OCI-M2 (cell line): ENCODE measurements around the gene AKNA.
"Not testable (repeated sequence)": the region's sequence is repeated elsewhere in the genome, so short reads cannot be mapped to it uniquely, and the experiment has no call there.

Source experiments
- DNase-seq: peaks from one replicate; lab custom pipeline; 2025; ENCODE audit not compliant: unreplicated experiment; lab: John Stamatoyannopoulos, UW

Gene AKNA

DNA sequence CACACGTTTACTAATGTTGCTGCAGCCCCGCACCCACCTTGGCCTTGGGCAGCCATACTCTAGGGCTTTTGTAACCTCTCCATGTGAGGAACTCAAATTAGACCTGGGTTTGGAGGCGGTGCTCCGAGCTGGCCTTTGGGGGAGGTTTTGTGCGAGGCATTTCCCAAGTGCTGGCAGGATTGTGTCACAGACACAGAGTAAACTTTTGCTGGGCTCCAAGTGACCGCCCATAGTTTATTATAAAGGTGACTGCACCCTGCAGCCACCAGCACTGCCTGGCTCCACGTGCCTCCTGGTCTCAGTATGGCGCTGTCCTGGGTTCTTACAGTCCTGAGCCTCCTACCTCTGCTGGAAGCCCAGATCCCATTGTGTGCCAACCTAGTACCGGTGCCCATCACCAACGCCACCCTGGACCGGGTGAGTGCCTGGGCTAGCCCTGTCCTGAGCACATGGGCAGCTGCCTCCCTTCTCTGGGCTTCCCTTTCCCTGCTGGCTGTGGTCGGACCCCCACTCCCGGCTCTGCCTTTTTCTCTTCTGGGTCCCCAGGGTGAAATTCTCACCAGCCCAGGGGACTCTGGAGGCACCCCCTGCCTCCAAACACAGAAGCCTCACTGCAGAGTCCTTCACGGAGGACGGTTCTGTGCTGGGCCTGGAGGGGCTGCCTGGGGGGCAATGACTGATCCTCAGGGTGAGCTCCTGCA lies 64.8 kb downstream of the AKNA start, which contains the start of gene ORM1:
Gene ORM1, plus strand, starts transcription at position 268 of the 701 bp plus-strand sequence. Its CDS starts 36 bp downstream, at position 304.
- not testable (repeated sequence) for DNase-seq

DNA sequence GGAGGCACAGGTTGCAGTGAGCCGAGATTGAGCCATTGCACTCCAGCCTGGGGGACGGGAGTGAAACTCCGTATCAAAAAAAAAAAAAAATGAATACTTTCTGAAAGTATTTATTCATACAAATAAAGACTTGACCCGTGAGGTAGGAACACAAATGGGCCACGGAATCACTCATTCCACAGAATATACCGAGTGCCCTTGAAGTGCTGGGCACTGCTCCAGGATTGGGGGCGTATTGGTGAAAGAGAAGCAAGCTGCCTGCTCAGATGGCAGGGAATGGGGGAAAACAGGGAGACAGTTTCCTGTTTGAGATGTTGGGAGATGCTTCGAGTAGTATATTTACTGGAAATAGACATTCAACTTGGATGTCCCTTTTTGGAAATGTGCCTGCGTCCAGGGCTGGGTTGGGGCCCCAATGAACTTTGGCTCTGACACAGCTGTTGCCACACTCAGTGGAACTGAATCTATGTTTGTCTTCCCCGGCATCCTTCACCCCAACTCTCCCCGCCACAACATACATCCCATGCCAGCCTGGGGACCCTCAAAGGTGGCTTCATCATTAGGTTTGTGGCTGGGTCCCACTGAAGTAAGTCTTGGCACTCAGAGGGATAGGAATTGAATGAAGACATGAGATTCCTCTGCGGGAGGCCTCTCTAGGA lies 65.5 kb downstream of the AKNA start:
- not testable (repeated sequence) for DNase-seq

DNA sequence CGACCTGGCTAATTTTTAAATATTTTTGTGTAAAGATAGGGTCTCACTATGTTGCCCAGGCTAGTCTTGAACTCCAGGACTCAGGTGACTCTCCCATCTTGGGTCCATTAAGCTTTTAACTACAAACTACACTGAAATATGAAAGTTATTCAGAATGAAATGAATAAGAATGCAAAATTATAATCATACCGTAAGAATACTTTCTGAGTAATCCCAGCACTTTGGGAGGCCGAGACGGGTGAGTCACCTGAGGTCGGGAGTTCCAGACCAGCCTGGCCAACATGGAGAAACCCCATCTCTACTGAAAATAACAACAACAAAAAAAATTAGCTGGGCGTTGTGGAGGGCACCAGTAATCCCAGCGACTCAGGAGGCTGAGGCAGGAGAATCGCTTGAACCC lies 66.0 kb downstream of the AKNA start:
- no peak for DNase-seq

DNA sequence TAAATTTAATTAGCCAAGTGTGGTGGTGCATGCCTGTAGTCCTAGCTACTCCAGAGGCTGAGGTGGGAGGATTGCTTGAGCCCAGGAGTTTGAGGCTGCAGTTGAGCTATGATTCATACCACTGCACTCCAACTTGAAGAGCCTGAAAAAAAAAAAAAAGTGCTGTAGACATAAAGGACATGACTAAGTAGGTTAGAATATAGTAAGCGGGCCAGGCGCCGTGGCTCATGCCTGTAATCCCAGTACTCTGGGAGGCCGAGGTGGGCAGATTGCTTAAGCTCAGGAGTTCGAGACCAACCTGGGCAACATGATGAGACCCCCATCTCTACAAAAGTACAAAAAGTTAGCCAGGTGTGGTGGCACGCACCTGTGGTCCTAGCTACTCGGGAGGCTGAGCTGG lies 67.1 kb downstream of the AKNA start:
- not testable (repeated sequence) for DNase-seq

DNA sequence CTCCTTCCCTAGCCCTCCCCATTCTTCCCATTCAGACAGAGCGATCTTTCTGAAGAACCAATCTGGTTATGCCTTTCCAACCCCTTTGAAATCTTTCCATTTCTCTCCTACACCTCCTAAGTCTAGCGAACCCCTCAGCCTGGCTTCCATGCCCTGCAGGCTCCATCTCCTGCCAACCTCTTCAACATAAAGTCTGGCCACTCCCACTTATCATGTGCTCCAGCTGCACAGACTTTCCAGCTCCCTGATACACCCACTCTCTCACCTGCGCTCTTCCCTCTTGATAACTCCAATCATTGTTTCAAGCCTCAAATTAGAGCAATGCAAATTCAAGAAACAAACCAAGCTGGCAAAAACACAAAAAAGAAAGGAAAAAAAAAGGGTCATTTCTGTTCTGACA lies 68.6 kb downstream of the AKNA start:
- DNase-seq: no peak

DNA sequence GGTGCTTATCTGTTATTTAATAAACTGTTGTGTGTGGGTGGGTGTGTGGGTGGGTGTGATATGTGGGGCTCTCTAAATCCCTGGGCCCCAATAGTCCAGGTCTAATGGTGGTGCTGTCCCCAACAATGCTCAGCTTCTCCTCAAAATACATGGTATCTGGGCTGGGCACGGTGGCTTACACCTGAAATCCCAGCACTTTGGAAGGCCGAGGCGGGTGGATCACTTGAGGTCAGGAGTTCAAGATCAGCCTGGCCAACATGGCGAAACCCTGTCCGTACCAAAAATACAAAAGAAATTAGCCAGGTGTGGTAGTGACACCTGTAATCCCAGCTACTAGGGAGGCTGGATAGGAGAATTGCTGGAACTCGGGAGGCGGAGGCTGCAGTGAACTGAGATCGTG lies 69.4 kb downstream of the AKNA start:
- no peak for DNase-seq

DNA sequence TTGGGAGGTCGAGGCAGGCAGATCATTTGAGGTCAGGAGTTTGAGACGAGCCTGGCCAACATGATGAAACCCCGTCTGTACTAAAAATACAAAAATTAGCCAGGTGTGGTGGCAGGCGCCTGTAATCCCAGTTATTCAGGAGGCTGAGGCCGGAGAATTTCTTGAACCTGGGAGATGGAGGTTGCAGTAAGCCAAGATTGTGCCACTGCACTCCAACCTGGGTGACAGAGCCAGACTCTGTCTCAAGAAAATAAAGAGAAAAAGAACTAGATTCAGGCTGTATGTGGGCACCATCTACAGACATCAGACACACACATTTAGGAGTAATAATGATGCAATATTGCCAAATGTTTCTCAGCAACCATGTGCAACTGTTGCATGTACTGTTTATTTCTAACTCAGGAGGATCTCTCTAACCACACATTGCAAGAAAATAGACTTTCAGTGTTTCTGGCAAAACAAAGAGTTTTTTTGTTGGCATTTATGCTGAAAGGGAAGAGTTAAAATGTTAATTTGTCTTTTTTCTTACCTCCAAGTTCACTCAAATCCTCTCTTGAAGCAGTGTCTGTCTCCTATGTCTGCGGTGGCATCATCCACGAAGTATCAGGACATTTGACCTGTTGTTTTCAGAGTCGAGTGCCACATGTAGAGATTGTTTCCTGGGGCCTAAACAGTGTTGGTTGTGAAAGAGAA lies 70.0 kb downstream of the AKNA start:
- no peak for DNase-seq

DNA sequence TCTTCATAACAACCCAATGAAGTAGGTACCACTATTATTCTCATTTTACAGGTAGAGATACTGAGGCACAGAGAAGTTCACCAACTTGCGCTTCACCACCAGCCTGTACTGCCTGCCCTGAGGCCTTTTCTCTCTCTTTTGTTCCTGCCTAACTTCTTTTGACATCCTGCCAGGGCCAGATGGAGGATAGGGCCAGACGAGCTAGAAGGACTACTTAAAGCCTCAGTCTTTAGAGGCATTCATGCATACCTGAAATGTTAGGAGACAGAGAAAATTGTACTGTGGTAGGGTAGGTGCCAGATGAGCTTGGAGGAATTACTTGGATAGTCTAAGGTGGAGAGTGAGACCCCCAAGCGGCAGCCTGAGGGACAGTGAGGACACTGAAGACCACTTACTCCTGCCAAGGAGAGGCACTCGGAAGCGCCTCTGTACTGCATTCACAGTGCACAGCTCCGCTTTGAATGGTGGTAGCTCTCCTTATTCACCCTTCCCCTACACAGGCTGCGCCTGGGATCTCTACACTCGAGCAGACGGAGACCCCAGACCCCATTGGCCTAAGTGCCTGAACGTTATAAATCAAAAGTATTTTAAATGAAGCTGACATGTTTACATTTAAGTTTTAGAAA lies 71.1 kb downstream of the AKNA start:
- DNase-seq: no peak

DNA sequence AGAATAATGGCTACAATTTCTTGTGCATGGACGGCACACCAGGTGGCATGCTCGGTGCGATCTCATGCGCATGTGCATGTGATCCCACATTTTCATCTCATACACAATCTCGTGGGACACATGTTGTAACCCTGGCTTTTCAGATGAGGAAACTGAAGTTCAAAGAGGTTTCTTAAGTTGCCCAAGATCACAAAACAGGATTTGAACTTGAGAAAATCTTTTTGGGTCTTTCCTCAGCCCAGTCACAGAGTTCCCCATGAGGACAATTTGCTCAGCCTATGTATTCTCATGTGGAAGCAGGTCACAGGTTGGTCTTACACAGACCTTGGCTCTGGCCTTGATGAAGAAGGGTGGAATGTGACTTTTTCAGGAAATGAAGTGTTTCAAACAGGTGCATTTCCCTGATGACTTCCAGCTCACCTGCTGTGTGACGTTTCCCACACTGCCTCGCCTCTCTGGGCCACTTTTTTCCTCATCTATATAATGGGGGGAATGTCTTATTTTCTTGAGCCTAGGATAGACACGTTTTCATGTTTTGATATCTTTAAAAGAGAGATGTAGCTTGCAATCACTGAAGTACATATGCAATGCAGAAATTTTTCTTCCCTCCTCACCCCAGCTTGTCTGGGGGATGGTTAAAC lies 71.9 kb downstream of the AKNA start:
- DNase-seq: no peak

DNA sequence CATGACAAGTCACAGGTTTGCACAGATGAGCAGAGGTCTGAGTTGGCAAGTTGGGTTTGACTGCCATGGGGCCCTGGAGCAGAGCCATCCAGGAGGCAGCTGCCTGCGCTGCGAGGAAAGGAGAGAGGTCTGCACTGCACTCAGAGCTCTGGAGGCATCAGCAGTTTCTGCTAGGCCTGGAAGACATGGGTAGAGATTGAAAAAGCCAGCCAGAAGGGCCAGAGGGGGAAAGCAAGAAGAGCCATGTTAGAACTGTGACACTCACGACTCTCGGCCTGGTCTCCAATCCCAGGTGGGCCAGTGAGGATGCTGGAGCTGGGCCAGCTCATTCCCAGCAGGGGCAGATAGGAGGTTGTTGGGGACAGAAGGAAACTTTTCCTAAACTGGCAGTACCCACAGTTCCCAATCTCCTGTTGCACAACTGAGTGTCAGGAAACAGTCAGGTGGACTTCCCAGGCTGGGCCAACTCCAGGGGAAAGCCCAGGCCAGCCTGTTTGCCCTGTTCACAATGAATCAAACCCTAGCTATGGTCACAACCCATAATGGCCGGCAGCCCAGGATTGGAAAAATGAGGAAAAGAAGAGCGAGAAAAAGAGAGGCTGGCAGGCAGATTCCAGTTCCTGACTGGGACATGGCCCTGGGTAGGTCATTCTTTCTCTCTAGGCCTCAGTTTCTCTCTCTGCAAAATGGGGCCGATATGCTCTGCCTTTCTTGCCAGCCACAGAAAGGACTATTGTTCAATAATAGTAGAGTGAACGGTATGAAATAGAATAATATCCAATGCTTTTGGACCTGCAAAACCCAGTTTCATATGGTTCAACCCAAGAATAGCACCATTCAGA lies 72.7 kb downstream of the AKNA start:
- no peak for DNase-seq

DNA sequence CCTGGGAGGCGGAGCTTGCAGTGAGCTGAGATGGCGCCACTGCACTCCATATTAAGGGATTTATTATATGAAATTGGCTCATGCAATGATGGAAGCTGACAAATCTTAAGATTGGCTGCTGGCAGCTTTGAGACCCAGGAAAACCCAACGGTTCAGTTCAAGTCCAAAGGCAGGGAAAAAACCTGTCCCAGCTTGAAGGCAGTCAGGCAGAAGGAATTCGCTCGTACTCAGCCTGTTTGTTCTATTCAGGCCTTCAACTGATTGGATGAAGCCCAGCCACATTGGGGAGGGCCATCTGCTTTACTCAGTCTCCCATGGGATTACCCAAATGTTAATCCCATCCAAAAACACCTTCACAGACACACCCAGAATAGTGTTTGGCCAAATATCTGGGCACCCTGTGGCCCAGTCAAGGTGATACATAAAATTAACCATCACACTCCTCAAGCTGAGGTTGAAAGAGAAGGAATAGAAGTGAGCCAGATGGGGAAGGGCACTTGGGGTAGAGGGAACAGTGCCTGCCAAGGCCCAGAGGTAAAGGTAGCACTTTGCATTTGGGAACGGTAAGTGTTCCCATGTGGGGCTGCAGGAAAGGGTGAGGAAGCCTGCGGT lies 73.4 kb downstream of the AKNA start:
- DNase-seq: no peak

DNA sequence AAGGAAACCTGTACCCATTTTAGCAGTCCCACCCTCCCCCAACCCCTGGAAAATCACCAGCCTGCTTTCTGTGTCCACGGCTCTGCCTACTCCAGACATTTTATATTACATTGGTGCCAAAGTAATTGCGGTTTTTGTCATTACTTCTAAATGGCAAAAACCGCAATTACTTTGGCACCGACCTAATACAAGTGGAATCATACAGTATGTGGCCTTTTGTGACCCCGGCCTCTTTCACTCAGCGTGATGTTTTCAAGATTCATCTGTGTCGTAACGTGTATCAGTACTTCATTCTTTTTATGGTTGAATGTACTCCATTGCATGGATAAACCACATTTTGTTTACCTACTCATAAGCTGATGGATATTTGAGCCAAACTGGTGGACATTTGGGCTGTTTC lies 74.6 kb downstream of the AKNA start:
- no peak for DNase-seq

DNA sequence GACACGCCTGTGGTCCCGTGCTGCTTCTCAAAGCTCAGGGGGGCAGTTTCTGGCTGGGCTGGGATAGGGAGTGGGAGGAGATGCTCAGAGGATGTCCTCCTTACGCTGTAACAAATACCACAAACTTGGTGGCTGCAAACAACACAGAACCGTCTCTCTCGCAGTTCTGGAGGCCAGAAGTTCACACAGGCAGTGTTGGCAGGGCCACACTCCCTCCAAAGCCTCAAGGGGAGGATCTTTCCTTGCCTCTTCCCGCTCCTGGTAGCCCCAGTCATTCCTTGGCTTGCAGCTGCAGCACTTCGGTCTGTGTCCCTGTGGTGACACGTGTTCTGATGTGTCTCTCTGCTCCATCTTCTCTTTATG lies 75.3 kb downstream of the AKNA start:
- DNase-seq: no peak

DNA sequence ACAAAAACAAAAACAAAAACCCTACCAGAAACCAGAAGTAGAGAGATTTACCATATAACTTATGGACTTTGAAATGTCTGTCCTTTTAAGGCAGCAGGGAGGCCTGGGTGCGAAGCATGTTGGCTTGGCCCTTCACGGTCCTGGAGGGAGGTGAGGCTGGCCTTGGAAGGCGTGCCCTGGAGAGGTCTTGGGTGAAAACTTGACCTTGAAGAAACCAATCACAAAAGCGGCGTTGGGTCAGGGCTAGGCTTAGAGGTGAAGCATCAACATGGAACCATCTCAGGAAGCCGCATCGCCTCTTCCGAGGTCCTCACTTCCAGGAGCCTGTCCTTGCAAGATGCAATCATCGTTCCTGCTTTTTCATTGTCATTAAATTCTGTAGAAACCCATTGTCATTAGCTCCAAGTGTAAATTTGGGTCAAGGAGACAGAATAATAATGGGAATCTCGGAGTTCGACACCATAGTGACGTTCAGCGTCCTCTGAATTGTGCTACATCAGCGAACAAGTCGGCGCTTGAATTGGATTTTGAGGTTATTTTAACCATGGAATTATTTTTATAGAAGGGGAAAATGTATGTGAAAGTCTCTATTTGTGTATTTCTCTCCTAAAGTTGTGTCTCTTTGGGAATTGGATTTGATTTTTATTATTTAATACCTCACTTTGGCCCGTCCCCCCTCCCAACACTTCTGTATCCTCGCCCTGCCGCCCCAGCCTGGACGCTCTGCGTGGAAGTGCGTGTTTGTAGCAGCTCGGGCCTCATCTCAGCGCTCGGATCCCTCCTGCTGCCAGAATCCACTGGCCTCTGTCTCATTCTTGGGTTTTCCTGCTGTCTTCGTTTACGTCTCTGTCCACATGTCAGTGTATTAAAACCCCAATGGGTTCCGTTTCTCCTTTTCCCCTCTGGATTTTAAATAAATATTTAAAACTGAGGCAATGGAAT lies 75.9 kb downstream of the AKNA start:
- no peak for DNase-seq

DNA sequence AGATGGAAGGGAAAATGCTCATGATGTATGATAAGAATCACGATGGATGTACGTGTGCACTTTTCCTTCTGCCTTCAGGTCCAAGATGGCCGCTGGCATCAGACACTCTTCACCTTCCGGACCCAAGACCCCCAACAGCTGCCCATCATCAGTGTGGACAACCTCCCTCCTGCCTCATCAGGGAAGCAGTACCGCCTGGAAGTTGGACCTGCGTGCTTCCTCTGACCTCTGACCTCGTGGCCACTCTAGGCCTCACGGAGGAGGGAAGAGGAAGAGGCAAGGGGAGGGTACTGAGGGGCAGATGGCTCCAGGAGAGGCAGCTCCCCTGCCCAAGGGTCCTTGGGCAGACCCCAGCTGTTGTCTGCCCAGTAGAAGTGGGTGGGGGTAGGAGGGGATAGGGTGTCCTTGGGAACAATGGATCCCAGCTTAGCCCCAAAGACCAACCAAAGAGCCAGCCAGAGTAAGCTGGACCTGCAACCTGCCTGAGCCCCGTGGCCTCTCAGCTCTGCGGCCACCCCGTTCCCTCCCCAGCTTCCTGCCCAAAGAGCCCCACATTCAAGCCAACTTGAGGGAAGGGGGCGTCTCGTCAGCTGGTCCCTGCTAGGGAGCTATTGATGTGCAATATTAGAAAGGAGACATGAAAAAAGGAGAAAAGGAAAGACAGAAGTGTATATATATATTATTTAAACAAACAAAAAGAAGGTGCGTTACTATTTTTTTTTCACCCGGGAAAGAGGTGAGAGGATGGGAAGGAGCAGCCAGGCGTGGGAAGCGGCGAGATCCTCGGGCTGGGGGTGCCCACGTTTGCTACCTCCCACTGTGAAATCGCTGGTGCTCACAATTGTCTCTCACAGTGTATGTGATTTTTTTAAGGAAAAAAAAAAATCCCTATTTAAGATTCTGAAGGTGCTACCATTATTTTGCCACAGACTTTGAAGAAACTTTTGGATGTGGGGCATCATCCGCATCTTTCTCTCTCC lies 77.0 kb downstream of the AKNA start:
- DNase-seq: no peak

DNA sequence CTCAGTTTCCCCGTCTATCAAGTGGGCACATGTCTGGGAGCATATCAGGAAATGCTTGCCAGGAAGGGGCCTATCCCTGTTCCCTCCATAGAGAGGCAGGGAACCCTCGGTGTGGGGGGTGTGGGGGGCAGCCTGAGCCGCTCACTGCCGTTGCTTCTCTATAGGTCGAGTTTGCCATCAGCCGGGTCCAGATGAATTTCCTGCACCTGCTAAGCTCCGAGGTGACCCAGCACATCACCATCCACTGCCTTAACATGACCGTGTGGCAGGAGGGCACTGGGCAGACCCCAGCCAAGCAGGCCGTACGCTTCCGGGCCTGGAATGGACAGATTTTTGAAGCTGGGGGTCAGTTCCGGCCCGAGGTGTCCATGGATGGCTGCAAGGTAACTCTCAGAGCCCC lies 78.7 kb downstream of the AKNA start:
- DNase-seq: no peak

DNA sequence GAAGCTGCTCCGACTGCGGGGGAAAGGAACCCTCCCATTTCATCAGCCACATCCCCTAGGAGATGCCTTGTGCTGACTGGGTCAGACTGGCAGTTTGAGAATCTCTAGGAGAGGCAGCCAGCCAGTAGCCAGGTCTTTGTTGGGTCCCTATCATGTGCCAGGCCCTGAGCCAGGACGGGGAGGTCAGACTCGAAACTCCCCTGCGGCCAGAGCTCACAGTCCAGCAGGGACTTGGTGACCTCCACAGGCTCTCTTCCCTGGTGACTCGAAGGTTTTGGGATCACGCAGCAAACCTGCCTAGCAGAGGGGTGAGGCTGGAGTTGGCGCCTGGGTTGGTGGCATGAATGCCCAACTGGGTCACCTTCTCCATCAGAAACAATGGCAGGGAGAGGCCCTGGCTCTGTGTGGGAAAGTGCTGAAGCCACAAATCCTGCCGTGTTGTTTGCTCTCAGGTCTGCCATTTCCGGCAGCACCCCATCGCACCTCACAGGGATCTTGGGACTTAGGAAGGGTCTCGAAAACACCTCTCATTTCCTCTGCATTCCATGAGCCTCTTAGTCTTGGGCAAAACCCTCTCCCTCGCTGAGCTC lies 79.3 kb downstream of the AKNA start:
- DNase-seq: no peak
